Measurements from ENCODE around the gene CEBPE.

Gene CEBPE

DNA sequence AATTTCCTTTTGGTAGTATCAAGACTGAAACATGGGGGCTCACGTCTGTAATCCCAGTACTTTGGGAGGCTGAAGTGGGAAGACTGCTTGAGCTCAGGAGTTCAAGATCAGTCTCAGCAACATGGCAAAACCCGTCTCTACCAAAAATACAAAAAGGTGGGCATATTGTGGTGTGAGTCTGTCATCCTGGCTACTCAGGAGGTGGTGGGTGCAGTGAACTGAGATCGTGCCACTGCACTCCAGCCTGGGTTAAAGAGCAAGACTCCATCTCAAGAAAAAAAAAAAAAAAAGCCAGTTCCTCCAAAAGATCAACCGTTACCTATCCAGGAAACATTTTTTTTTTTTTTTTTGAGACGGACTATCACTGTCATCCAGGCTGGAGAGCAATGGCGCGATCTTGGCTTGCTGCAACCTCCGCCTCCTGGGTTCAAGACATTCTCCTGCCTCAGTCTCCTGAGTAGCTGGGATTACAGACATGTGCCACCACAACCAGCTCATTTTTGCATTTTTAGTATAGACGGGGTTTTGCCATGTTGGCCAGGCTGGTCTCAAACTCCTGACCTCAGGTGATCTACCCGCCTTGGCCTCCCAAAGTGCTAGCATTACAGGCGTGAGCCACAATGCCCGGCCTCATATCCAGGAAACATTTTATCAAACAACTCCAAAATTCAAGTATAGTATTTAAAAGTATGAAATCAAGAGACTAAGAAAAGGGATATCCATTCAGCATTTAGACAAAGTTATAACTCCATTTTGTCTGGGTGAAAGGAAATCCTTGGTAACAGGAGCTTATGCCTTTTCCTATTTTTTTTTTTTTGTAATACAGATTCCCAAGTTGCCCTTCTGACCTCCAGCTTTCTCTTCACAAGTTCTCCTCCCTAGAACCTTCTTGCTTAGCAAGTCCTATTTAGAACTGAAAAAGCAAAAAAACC, 27.5 kb downstream of the CEBPE start:
- TF ChIP-seq EZH2phosphoT487 (conservative IDR thresholded peaks at IDR 0.05; ENCODE audit: low read length), result no peak
- TF ChIP-seq CTCF (IDR thresholded peaks at IDR 0.05; ENCODE audit: insufficient read depth, low read length, poor library complexity, severe bottlenecking), result no peak
- Histone ChIP-seq H3K27me3 (ENCODE audit: low read length) (no peaks in the 10 kb centered on the region), H3K27ac (ENCODE audit: low read depth, low read length) (no peak overlapping the region), H4K20me1 (ENCODE audit: low read depth, low read length) (peaks cover 21% of the 10 kb centered on the region), H2AFZ (ENCODE audit: low read depth, low read length, severe bottlenecking) (no peak overlapping the region), H3K4me3 (ENCODE audit: insufficient read depth, low read length, poor library complexity, severe bottlenecking) (no peak overlapping the region), H3K9ac (ENCODE audit: low read length) (no peak overlapping the region), H3K9me2 (replicated peaks; ENCODE audit: insufficient read depth, low read length) (no peaks in the 10 kb centered on the region), H3K9me3 (ENCODE audit: insufficient read depth, low read length) (no peaks in the 10 kb centered on the region), H3K79me2 (ENCODE audit: insufficient read depth, low read length) (peaks cover 55% of the 10 kb centered on the region), H3K36me3 (ENCODE audit: low read length) (peaks cover 42% of the 10 kb centered on the region), H3F3A (ENCODE audit: insufficient read depth) (0 out of 2 replicates have a peak, but pooled peaks cover 3% of the 10 kb centered on the region), H3K4me2 (ENCODE audit: low read depth, low read length, poor library complexity, severe bottlenecking) (no peak overlapping the region)

DNA sequence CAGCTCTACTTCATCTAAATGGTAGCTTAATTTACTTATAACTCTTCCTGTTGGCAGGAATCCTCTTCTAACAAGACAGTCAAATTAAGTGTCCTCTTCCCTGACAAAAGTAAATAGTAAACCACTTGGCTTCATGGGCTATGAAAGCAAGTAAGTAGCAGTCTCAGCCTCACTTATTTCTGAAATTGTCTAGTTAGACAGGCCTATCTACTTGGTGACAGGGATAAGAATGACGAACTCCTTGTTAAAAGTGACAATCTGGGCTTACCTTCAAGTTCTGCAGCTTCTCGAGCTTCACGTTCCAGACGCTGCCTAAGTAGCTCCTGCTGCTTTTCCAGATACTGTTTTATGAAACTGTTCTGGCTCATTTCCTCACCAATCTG, 28.8 kb downstream of the CEBPE start:
- Histone ChIP-seq H2AFZ (ENCODE audit: low read depth, low read length, severe bottlenecking) (no peak overlapping the region), H3K9me3 (ENCODE audit: insufficient read depth, low read length) (no peaks in the 10 kb centered on the region), H3F3A (ENCODE audit: insufficient read depth) (0 out of 2 replicates have a peak, but pooled peaks cover 3% of the 10 kb centered on the region), H3K9me2 (replicated peaks; ENCODE audit: insufficient read depth, low read length) (no peaks in the 10 kb centered on the region), H4K20me1 (ENCODE audit: low read depth, low read length) (peaks cover 25% of the 10 kb centered on the region), H3K4me3 (ENCODE audit: insufficient read depth, low read length, poor library complexity, severe bottlenecking) (no peak overlapping the region), H3K27me3 (ENCODE audit: low read length) (no peaks in the 10 kb centered on the region), H3K36me3 (ENCODE audit: low read length) (peaks cover 52% of the 10 kb centered on the region), H3K79me2 (ENCODE audit: insufficient read depth, low read length) (peaks cover 45% of the 10 kb centered on the region), H3K9ac (ENCODE audit: low read length) (no peak overlapping the region), H3K4me2 (ENCODE audit: low read depth, low read length, poor library complexity, severe bottlenecking) (no peak overlapping the region), H3K27ac (ENCODE audit: low read depth, low read length) (no peak overlapping the region)
- TF ChIP-seq CTCF (IDR thresholded peaks at IDR 0.05; ENCODE audit: insufficient read depth, low read length, poor library complexity, severe bottlenecking) (no peak), EZH2phosphoT487 (conservative IDR thresholded peaks at IDR 0.05; ENCODE audit: low read length) (no peak)

- peaks cover 25% of the 10 kb centered on the region for H4K20me1 ChIP-seq (ENCODE audit: low read depth, low read length)
- H3K4me3 ChIP-seq (ENCODE audit: insufficient read depth, low read length, poor library complexity, severe bottlenecking), result no peak overlapping the region
- peaks cover 53% of the 10 kb centered on the region for H3K36me3 ChIP-seq (ENCODE audit: low read length)
- H3K4me2 ChIP-seq (ENCODE audit: low read depth, low read length, poor library complexity, severe bottlenecking), result no peak overlapping the region
- no peak overlapping the region for H3K9ac ChIP-seq (ENCODE audit: low read length)
- no peaks in the 10 kb centered on the region for H3K27me3 ChIP-seq (ENCODE audit: low read length)
- H3K9me2 ChIP-seq (replicated peaks; ENCODE audit: insufficient read depth, low read length), result no peaks in the 10 kb centered on the region
- no peak overlapping the region for H2AFZ ChIP-seq (ENCODE audit: low read depth, low read length, severe bottlenecking)
- no peak overlapping the region for H3K27ac ChIP-seq (ENCODE audit: low read depth, low read length)
- TF ChIP-seq CTCF (IDR thresholded peaks at IDR 0.05; ENCODE audit: insufficient read depth, low read length, poor library complexity, severe bottlenecking) (no peak), EZH2phosphoT487 (conservative IDR thresholded peaks at IDR 0.05; ENCODE audit: low read length) (no peak)
- H3K79me2 ChIP-seq (ENCODE audit: insufficient read depth, low read length), result peaks cover 45% of the 10 kb centered on the region
- H3F3A ChIP-seq (ENCODE audit: insufficient read depth), result 0 out of 2 replicates have a peak, but pooled peaks cover 3% of the 10 kb centered on the region
- no peaks in the 10 kb centered on the region for H3K9me3 ChIP-seq (ENCODE audit: insufficient read depth, low read length)
Observed at GRCh38 chr14:23089498-23090253, 29.4 kb downstream of the CEBPE start.

Data from SU-DHL-6 (cell line).